ENCODE results near the gene CRYGB.

- TF ChIP-seq, protein P1, sequence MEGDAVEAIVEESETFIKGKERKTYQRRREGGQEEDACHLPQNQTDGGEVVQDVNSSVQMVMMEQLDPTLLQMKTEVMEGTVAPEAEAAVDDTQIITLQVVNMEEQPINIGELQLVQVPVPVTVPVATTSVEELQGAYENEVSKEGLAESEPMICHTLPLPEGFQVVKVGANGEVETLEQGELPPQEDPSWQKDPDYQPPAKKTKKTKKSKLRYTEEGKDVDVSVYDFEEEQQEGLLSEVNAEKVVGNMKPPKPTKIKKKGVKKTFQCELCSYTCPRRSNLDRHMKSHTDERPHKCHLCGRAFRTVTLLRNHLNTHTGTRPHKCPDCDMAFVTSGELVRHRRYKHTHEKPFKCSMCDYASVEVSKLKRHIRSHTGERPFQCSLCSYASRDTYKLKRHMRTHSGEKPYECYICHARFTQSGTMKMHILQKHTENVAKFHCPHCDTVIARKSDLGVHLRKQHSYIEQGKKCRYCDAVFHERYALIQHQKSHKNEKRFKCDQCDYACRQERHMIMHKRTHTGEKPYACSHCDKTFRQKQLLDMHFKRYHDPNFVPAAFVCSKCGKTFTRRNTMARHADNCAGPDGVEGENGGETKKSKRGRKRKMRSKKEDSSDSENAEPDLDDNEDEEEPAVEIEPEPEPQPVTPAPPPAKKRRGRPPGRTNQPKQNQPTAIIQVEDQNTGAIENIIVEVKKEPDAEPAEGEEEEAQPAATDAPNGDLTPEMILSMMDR (conservative IDR thresholded peaks at IDR 0.05; ENCODE audit: low read depth, low read length): no peak
- no peak for TF ChIP-seq EZH2 (IDR thresholded peaks at IDR 0.05; ENCODE audit: borderline replicate concordance, low read depth, low read length, poor library complexity, severe bottlenecking)
Measured at GRCh38 chr2:208128136-208128535, 17.8 kb downstream of the CRYGB start.
